ENCODE measurements around the gene GXYLT2.

GRCh38 chr3:72924055-72924454 is 36.2 kb downstream of the GXYLT2 start:
- TF ChIP-seq CTCF (conservative IDR thresholded peaks at IDR 0.05) (no peak; the same call in 1 of the 2 replicates), ZFX (IDR thresholded peaks at IDR 0.05) (no peak)
